Mucosa of stomach (tissue), 1 donor: ENCODE data around the gene CCDC71.

Source experiments
- H3K27me3 ChIP-seq: one replicate; pipeline ENCODE4 v1.7.0; 2013; ENCODE audit warnings: mild to moderate bottlenecking, low read length; ENCODE audit not compliant: control insufficient read depth, insufficient read depth
- H3K36me3 ChIP-seq: one replicate; pipeline ENCODE4 v1.7.0; 2013; ENCODE audit warnings: low read length; ENCODE audit not compliant: control insufficient read depth, insufficient read depth
- H3K4me1 ChIP-seq: one replicate; pipeline ENCODE4 v1.7.0; 2013; ENCODE audit warnings: mild to moderate bottlenecking, low read length; ENCODE audit not compliant: control insufficient read depth, insufficient read depth
- H3K4me3 ChIP-seq: one replicate; pipeline ENCODE4 v1.7.0; 2013; ENCODE audit warnings: low read length
- H3K9ac ChIP-seq: one replicate; pipeline ENCODE4 v1.7.0; 2013; ENCODE audit warnings: mild to moderate bottlenecking, low read length, moderate library complexity
- H3K9me3 ChIP-seq: one replicate; pipeline ENCODE4 v1.7.0; 2013; ENCODE audit warnings: mild to moderate bottlenecking, low read length, moderate library complexity; ENCODE audit not compliant: control insufficient read depth
- donor health status: Pancreatic carcinoma.

Gene CCDC71

GRCh38 chr3:49163609-49164008, 2.5 kb downstream of the CCDC71 start:
- H3K9me3 ChIP-seq = peaks cover 5% of the 10 kb centered on the region
- H3K27me3 ChIP-seq = no peaks in the 10 kb centered on the region
- H3K36me3 ChIP-seq = peaks cover 14% of the 10 kb centered on the region
- H3K9ac ChIP-seq = no peak overlapping the region
- H3K4me1 ChIP-seq = peaks cover 17% of the 10 kb centered on the region
- no peak overlapping the region for H3K4me3 ChIP-seq

- peaks cover 17% of the 10 kb centered on the region for H3K4me1 ChIP-seq
- H3K9ac ChIP-seq = no peak overlapping the region
- H3K27me3 ChIP-seq = no peaks in the 10 kb centered on the region
- no peak overlapping the region for H3K4me3 ChIP-seq
- peaks cover 5% of the 10 kb centered on the region for H3K9me3 ChIP-seq
- H3K36me3 ChIP-seq = peaks cover 14% of the 10 kb centered on the region
Measured at GRCh38 chr3:49162751-49163419, 3.2 kb downstream of the CCDC71 start.

GRCh38 chr3:49161808-49162530, 4.2 kb downstream of the CCDC71 start:
- Histone ChIP-seq H3K4me3 (no peak overlapping the region), H3K9me3 (peaks cover 5% of the 10 kb centered on the region), H3K4me1 (peaks cover 17% of the 10 kb centered on the region), H3K36me3 (peaks cover 14% of the 10 kb centered on the region), H3K9ac (no peak overlapping the region), H3K27me3 (no peaks in the 10 kb centered on the region)

GRCh38 chr3:49161197-49161596, 4.9 kb downstream of the CCDC71 start:
- Histone ChIP-seq H3K9me3 (peaks cover under 1% of the 10 kb centered on the region), H3K36me3 (peaks cover 14% of the 10 kb centered on the region), H3K9ac (no peak overlapping the region), H3K27me3 (no peaks in the 10 kb centered on the region), H3K4me3 (no peak overlapping the region), H3K4me1 (peaks cover 10% of the 10 kb centered on the region)

- no peak overlapping the region for H3K4me3 ChIP-seq
- no peaks in the 10 kb centered on the region for H3K4me1 ChIP-seq
- H3K27me3 ChIP-seq = no peaks in the 10 kb centered on the region
- no peaks in the 10 kb centered on the region for H3K9me3 ChIP-seq
- no peak overlapping the region for H3K9ac ChIP-seq
- peaks cover 10% of the 10 kb centered on the region for H3K36me3 ChIP-seq
Measured at GRCh38 chr3:49158792-49159191, 7.3 kb downstream of the CCDC71 start.

GRCh38 chr3:49158103-49158709, 7.9 kb downstream of the CCDC71 start:
- no peak overlapping the region for H3K9ac ChIP-seq
- H3K9me3 ChIP-seq = no peaks in the 10 kb centered on the region
- H3K4me3 ChIP-seq = no peak overlapping the region
- H3K36me3 ChIP-seq = peaks cover 4% of the 10 kb centered on the region
- no peaks in the 10 kb centered on the region for H3K27me3 ChIP-seq
- H3K4me1 ChIP-seq = no peaks in the 10 kb centered on the region

GRCh38 chr3:49157289-49157688, 8.8 kb downstream of the CCDC71 start:
- H3K4me3 ChIP-seq = no peak overlapping the region
- H3K9ac ChIP-seq = no peak overlapping the region
- no peaks in the 10 kb centered on the region for H3K9me3 ChIP-seq
- no peaks in the 10 kb centered on the region for H3K4me1 ChIP-seq
- H3K36me3 ChIP-seq = no peaks in the 10 kb centered on the region
- H3K27me3 ChIP-seq = no peaks in the 10 kb centered on the region

GRCh38 chr3:49153349-49153912, 12.7 kb downstream of the CCDC71 start:
- H3K9ac ChIP-seq = no peak overlapping the region
- H3K4me3 ChIP-seq = no peak overlapping the region
- no peaks in the 10 kb centered on the region for H3K36me3 ChIP-seq
- no peaks in the 10 kb centered on the region for H3K27me3 ChIP-seq
- H3K4me1 ChIP-seq = no peaks in the 10 kb centered on the region
- H3K9me3 ChIP-seq = no peaks in the 10 kb centered on the region

GRCh38 chr3:49151610-49152009, 14.5 kb downstream of the CCDC71 start:
- Histone ChIP-seq H3K9me3 (no peaks in the 10 kb centered on the region), H3K36me3 (no peaks in the 10 kb centered on the region), H3K4me3 (no peak overlapping the region), H3K9ac (no peak overlapping the region), H3K27me3 (no peaks in the 10 kb centered on the region), H3K4me1 (no peaks in the 10 kb centered on the region)

GRCh38 chr3:49148159-49148558, 18.0 kb downstream of the CCDC71 start:
- Histone ChIP-seq H3K36me3 (no peaks in the 10 kb centered on the region), H3K4me3 (no peak overlapping the region), H3K9me3 (no peaks in the 10 kb centered on the region), H3K4me1 (no peaks in the 10 kb centered on the region), H3K27me3 (peaks cover 4% of the 10 kb centered on the region), H3K9ac (no peak overlapping the region)

- Histone ChIP-seq H3K27me3 (peaks cover 13% of the 10 kb centered on the region), H3K9me3 (no peaks in the 10 kb centered on the region), H3K36me3 (no peaks in the 10 kb centered on the region), H3K4me1 (no peaks in the 10 kb centered on the region), H3K9ac (no peak overlapping the region), H3K4me3 (no peak overlapping the region)
Measured at GRCh38 chr3:49140080-49140479, 26.1 kb downstream of the CCDC71 start.

- H3K27me3 ChIP-seq = peaks cover 9% of the 10 kb centered on the region
- peaks cover 18% of the 10 kb centered on the region for H3K4me1 ChIP-seq
- no peaks in the 10 kb centered on the region for H3K36me3 ChIP-seq
- no peak overlapping the region for H3K4me3 ChIP-seq
- H3K9me3 ChIP-seq = no peaks in the 10 kb centered on the region
- H3K9ac ChIP-seq = no peak overlapping the region
Measured at GRCh38 chr3:49135499-49135898, 30.6 kb downstream of the CCDC71 start.
